KG1 (cell line): ENCODE measurements around the gene IKZF4.
"Not testable (repeated sequence)": the region's sequence is repeated elsewhere in the genome, so short reads cannot be mapped to it uniquely, and the experiment has no call there.

Experiments
- DNase-seq: peaks from one replicate; lab custom pipeline; 2025; lab: John Stamatoyannopoulos, UW

IKZF4 gene

DNA sequence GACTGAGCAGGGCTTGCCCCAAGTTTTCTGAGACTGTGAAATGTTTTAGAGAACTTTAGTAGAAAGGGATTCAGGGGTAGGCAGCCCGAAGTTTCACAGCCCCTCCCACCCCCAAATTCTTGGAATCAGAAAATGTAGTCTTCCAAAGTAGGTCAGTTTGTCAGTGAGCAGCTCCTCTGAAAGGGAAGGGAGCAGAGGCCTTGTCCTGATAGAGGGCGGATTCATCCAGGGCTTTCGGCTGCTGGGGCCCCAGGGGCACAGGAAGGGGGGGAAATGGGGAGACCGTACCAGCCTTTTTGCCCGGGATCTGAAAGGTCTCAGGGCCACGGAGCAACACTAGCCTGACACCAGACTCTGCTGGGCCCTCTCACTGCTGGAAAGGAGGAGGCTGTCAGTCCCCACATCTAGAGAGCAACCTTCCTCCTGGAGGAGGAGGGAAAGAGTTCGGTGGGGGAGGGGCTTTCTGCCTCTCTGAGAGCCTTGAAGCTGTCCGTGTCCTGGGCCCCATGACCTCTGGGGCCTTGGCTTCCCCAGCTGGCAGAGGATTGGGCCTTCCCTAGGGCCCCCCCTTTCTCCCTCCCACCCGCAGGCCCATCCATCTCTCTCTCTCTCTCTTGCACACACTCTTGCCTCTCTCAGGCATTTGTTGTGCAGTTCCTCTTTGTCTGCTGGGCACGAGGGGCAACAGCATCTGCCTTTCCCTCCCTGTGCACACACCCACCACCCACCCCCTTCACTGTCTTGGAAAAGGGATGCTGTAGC, at the start of gene IKZF4:
TSS of gene IKZF4 (plus strand) at position 621 of the 762 bp plus-strand sequence. CDS start 451 bp downstream, outside the sequence.
- DNase-seq: peak; percentile 6

- no peak for DNase-seq
Observed at GRCh38 chr12:55972042-55972441, 48.8 kb upstream of the IKZF4 start.

- no peak for DNase-seq
Observed at GRCh38 chr12:55972456-55972855, 48.4 kb upstream of the IKZF4 start.

DNA sequence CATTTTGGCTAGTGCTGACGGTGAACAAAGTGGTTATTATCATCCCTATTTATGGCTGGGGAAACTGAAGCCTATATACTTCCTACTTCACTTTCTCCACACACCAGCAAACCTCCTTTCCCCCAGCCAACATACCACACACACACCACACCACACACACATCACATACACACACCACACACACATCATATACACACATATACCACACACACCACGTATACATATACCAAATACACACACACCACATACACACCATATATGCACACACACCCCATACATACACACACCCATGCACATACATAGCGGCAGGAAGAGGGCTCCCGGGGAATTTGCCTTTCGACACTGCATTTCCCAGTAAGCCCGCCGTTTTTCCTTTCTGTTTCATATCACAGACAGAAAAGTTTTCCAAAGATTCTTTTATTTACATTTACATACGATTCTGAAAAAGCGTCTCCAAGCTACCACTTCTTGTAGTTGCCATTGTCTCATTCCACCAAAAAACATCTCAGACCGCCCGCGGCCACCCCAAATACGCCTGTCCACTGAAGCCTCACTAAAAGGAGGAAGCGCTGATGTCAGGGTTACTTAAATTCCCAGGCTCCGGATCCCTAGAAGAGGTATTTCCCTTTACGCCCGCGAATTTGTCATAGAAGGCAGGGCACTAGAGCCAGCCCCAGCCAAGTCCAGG, 47.8 kb upstream of the IKZF4 start:
- DNase-seq: no peak

DNA sequence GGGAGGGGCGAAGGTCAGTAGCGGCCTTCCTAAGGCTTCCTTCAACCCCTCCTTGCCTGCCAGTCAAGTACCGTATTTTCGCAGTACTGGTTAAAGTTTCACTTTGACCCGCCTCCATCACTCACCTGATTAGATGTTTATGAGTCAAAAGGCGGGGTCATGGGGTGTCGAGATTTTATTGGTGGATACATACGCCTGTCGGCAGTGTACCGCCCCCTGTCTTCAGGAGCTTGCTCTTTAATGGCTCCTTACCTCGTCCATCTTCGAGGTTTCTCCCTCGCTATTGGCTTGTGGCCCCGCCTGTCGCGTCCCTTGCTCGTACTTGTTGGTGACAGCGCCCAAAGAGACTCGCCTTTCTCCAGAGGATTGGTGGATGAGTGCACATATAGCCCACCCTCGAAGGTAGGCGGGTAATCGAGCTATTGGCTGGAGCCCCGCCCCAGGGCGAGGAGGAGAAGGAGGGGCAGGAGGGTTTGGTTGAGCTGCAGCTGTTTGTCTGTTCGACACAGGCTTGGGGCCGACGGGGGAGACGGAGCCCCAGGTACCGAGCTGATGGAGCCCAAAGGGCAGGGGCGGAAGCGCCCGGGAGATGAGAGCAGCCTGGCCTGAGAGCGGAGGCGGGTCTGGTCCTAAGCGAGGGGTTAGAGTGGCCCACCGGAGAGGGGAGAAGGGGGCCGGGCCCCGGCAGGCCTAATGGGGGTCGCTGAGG, 47.1 kb upstream of the IKZF4 start, which contains the start of gene RAB5B:
TSS of gene RAB5B (plus strand) at position 480 of the 709 bp plus-strand sequence. CDS start 12,883 bp downstream, outside the sequence.
- peak; percentile 85 for DNase-seq

GRCh38 chr12:55974308-55974730, 46.5 kb upstream of the IKZF4 start:
- no peak for DNase-seq

GRCh38 chr12:55978393-55978792, 42.5 kb upstream of the IKZF4 start:
- no peak for DNase-seq

DNA sequence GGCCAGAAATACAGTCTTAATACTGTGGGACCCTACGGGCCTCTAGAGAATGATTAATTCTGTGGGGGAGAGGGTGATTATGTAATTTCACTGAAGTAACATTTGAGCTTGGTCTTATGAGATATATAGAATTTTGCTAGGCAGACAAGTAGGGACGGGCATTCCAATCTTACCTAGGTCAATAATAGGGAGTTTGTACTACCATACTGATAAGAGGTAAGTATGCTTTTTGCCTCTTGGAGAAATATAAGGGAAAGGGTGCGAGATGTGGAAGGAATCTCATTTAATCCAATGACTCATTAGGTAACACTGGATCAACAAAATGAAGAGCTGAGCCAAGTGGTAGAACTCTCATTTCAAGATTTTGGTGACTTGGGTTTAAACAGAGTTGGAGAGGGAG, 41.8 kb upstream of the IKZF4 start:
- no peak for DNase-seq

GRCh38 chr12:55981882-55982281, 39.0 kb upstream of the IKZF4 start:
- DNase-seq: not testable (repeated sequence)

DNA sequence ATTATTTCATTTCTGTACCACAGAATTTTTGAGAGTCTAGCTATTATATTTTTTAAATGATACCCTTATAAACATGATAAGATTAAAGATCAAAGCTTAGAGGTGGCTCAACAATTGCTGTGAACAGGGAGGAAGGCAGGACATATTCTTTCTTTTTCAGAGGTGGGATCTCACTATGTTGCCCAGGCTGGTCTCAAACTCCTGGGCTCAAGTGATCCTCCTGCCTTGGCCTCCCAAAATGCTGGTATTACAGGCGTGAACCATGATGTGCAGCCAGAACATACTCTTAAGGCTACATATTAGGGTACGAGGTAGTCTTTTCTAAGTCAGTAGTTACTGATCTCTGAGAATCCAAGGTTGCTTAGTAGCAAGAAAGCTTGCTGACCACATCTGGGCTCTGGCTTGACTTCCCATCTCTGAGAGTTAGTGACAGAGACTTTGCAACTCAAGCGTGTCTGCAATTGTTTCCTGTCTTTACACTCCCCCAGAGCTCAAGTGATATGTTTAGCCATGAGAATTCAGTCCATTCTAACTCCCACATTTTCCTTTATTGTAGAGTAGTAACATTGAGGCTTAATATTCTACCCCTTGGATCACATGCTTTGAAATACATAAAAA, 38.4 kb upstream of the IKZF4 start:
- DNase-seq: no peak

DNA sequence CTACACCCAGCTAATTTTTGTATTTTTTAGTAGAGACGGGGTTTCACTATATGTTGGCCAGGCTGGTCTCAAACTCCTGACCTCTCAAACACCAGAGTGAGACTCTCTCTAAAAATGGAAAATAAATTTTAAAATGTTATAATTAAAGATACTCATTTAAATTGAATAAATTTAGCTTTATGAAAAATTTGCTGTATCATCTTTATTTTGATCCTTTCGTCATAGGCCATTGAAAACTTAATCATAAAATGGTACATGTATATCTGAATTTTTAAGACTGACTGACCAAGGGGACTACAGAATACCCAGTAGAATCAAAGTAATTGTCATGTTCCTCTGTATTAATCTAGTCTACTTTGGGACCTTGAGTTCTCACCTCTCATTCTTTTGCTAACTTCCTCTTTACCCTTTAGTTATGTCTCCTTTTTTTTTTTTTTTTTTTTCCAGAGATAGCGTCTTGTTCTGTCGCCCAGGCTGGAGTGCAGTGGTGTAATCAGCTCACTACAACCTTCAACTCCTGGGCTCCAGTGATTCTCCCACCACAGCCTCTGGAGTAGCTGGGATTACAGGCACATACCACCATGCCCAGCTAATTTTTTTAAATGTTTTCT, 37.5 kb upstream of the IKZF4 start:
- DNase-seq: no peak

DNA sequence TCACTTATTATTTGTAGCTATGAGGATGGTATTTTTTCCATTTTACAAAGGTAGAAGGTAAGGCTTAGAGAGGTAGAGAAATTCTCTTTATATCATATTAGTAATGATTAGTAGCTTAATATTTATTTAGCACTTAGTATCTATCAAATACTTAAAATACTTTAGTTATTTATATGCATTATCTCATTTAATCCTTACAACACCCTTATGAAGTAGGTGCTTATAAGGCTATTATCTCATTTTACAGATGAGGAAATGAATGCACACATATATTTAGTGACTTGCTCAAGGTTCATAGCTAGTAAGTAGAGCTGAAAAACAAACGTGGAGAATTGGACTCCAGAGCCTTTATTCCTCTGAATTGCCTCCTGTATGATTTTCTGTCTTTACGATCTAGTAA, 36.0 kb upstream of the IKZF4 start:
- no peak for DNase-seq

GRCh38 chr12:55985341-55985740, 35.5 kb upstream of the IKZF4 start:
- no peak for DNase-seq

- not testable (repeated sequence) for DNase-seq
Observed at GRCh38 chr12:55985976-55986375, 34.9 kb upstream of the IKZF4 start.

GRCh38 chr12:55991110-55991509, 29.7 kb upstream of the IKZF4 start:
- DNase-seq: no peak

- DNase-seq: no peak
Observed at GRCh38 chr12:55993230-55993853, 27.5 kb upstream of the IKZF4 start.

DNA sequence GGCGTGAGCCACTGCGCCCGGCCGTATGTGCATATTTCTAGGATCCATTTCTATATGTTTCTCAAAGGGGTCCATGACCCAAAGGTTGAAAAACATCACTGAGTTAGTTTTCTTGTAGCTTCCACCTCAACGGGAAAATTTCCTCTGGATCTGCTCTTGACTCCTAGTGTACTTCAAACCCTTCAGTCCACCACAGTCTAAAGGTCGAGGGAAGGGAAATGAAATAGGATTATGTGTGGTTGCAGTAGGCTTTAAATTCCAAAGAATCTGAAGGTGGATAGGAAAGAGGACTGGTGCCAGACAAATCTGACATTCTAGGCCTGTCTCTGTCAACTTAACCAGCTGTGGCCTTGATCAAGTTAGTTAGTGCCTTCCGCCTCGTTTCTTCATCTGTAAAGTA, 25.5 kb upstream of the IKZF4 start:
- no peak for DNase-seq

DNA sequence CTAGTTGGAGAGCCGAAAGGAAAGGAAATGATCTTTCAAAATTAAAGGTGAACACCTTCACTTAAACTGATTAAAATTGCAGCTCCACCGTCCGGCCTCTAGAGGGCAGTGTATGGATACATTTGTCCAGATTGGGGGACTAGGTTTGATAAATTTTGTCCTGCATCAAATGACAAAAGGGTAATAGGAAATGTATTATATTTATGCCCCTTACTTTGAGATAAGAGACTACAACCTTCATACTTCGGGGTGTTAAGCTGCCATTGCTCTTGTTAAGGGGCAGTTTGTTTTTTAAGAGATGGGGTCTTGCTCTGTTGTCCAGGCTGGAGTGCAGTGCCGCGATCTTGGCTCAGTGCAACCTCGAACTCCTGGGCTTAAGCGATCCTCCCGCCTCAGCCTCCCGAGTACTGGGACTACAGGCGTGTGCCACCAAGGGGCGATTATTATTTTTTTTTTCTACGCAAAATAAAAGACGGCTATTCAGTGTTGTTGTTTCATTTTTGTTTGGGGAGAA, 24.6 kb upstream of the IKZF4 start:
- no peak for DNase-seq

GRCh38 chr12:55996715-55997534, 23.9 kb upstream of the IKZF4 start, which contains the start of gene SUOX:
TSS of gene SUOX (plus strand) at chr12:55997276. CDS start at chr12:56002222, 4,946 bp downstream.
- DNase-seq: peak; percentile 22

- no peak for DNase-seq
Observed at GRCh38 chr12:55997535-55997859, 23.3 kb upstream of the IKZF4 start.
